ENCODE data around the gene ZNF236.
"Not testable (repeated sequence)": the region's sequence is repeated elsewhere in the genome, so short reads cannot be mapped to it uniquely, and the experiment has no call there.

ZNF236 gene

GRCh38 chr18:76943542-76944339 is 121.4 kb downstream of the ZNF236 start:
- no peak for DNase-seq (ENCODE audit: low read depth in 1 of 2, low spot score in 1 of 2)

DNA sequence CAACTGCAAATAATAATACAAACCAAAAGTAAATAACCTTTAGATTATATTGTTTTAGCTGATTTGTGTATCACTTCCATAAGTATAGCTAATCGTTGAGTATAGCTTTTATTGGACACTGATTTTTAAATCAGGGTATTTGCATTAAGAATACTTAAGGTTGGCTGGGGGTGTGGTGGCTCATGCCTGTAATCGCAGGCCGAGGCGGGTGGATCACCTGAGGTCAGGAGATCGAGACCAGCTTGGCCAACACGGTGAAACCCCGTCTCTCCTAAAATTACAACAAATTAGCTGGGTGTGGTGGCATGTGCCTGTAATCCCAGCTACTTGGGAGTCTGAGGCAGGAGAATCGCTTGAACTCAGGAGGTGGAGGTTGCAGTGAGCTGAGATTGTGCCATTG is 122.0 kb downstream of the ZNF236 start:
- not testable (repeated sequence) for DNase-seq (ENCODE audit: low read depth in 1 of 2, low spot score in 1 of 2)

GRCh38 chr18:76948345-76948744 is 126.0 kb downstream of the ZNF236 start:
- no peak for DNase-seq (ENCODE audit: low read depth in 1 of 2, low spot score in 1 of 2)

DNA sequence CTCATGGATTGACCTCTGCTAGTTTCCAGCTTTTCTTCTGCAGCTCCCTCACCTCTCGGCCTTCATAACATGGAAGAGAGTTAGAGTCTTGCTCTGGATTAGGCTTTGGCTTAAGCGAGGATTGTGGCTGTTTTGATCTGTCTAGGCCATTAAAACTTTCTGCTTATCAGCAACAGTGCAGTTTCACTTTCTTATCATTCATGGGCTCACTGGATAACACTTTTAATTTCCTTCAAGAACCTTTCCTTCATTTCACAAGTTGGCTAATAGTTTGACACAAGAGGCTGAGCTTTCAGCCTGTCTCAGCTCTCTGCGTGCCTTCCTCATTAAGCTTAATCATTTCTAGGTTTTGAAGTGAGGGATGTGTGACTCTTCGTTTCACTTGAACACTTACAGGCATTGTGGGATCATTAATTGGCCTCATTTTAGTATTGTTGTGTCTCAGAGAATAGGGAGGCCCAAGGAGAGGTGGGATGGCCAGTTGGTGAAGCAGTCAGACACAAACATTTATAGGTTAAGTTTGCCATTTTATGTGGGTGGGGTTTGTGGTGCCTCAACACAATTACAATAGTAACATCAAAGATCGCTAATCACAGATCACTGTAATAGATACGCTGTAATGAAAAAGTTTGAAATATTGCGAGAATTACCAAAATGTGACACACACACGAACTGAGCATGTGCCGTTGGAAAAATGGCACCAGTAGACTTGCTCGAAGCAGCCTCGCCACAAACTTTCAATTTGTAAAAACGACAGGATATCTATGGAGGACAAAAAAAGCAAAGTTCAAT is 129.3 kb downstream of the ZNF236 start:
- no peak for DNase-seq (ENCODE audit: low read depth in 1 of 2, low spot score in 1 of 2)

GRCh38 chr18:76952747-76953146 is 130.4 kb downstream of the ZNF236 start:
- no peak for DNase-seq (ENCODE audit: low read depth in 1 of 2, low spot score in 1 of 2)

GRCh38 chr18:76953156-76953555 is 130.8 kb downstream of the ZNF236 start:
- no peak for DNase-seq (ENCODE audit: low read depth in 1 of 2, low spot score in 1 of 2)

DNA sequence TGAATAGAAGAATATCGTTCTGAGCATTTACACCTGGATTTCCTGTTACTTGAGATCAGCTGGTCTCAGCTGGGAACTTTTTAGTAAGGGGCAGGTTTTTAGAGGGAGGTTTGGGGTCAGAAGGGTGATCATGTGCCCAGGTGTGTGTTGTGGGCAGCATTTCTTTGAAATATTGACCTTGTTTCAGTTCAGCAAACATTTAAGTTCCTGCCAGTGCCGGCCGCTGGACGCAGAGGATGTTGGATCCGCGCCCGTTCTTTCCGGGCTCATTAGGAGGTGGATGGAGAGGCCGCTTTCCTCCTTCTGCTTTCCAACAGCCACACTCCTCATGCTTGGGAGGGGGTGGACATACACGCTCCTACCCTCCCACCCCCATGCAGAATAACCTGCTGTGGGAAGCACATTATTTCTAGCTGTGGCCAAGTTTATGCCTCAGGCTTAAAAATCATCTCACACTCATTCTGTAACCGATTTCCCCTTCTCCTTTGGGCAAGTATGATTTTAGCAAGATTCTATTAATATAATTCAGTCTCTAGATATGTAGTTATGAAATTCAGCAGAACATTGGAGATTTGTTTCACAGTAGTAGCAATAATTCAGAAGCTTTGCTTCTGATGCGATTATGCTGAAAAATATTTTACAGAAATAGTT is 131.4 kb downstream of the ZNF236 start:
- no peak for DNase-seq (ENCODE audit: low read depth in 1 of 2, low spot score in 1 of 2)

DNA sequence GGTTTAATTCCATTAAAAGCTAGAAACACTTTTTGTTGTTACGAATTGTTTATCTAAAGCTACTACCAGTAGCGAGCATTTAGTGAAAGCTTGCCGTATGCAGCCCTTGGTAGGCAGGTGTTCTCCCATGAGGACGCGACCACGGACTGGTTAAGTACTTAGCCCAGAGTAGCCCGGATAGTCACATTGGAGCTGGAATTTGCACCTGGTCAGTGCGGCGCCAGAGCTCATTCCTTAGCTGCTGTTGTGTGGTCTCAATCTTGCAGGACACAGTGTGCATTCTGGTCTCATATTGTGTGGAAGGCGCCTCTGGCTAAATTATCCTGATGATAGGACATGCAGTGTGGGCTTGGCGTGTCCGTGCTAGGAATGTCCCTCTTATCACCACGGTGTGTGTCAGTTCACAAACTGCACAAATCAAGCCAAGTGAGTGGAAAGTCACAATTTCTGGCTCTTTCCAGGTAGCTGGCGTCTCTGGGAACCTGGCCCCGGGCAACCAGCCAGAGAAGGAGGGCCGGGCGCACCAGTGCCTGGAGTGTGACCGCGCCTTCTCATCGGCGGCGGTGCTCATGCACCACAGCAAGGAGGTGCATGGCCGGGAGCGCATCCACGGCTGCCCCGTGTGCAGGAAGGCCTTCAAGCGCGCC is 133.3 kb downstream of the ZNF236 start:
- no peak for DNase-seq (ENCODE audit: low read depth in 1 of 2, low spot score in 1 of 2)

GRCh38 chr18:76956648-76957047 is 134.3 kb downstream of the ZNF236 start:
- no peak for DNase-seq (ENCODE audit: low read depth in 1 of 2, low spot score in 1 of 2)

DNA sequence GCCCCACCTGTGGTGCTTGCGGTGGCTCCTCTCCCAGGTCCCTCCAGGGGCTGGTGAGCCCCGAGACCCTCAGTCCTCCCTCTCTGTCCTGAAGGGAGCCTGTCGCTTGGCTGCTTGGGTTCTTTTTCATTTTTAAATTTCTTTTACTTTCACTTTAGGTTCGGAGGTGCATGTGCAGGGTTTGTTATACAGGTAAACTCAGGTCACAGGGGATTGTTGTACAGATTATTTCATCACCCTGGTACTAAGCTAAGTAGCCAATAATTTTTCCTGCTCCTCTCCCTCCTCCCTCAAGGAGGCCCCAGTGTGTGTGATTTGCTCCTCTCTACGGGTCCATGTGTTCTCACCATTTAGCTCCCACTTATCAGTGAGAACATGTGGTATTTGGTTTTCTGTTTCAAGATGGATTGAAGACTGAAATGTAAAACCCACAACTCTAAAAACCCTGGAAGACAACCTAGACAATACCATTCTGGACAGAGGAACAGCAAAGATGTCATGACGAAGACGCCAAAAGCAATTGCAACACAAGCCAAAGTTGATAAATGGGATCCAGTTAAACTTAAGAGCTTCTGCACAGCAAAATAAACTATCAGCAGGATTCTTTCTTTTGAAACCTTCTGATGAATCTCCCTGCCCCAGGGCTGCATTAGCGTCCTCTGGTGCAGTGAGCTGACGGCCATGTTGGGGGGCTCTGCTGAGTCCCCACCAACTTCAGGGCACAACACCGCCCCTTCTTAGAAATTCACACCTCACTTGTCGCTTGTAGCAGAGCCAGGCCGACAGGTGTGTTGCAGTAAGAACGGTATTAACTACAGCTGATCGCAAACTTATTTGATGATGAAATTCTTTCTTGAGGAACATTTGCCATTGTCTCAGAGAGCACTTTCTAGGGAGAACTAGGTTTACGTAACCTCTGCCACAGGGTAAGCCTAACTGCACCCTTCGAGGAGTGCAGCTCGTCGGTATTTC is 135.3 kb downstream of the ZNF236 start:
- no peak for DNase-seq (ENCODE audit: low read depth in 1 of 2, low spot score in 1 of 2)

- DNase-seq (ENCODE audit: low read depth in 1 of 2, low spot score in 1 of 2): no peak
Observed at GRCh38 chr18:76958692-76959341, 136.5 kb downstream of the ZNF236 start.

GRCh38 chr18:76959605-76960004 is 137.2 kb downstream of the ZNF236 start:
- no peak for DNase-seq (ENCODE audit: low read depth in 1 of 2, low spot score in 1 of 2)

- no peak for DNase-seq (ENCODE audit: low read depth in 1 of 2, low spot score in 1 of 2)
Observed at GRCh38 chr18:76960528-76961035, 138.2 kb downstream of the ZNF236 start.

DNA sequence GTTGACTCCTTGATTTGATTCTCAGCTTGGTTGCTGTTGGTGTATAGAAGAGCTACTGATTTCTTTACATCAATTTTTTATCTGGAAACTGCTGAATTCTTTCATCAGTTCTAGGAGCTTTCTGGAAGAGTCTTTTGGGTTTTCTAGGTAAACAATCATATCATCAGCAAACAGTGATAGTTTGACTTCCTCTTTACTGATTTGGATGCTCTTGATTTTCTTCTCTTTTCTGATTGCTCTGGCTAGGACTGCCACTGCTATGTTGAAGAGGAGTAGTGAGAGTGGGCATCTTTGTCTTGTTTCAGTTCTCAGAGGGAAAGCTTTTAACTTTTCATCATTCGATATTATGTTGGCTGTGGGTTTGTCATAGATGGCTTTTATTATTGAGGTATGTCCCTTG is 140.5 kb downstream of the ZNF236 start:
- no peak for DNase-seq (ENCODE audit: low read depth in 1 of 2, low spot score in 1 of 2)

DNA sequence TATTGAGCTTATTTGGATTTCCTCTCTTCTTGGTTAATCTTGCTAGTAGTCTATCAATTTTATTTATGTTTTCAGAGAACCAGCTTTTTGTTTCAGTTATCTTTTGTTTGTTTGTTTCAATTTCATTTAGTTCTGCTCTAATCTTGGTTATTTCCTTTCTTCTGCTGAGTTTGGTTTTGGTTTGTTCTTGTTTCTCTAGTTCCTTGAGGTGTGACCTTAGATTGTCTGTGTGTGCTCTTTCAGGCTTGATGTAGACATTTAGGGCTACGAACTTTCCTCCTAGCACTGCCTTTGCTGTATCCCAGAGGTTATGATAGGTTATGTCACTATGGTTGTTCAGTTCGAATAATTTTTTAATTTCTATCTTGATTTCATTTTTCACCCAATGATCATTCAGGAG is 141.6 kb downstream of the ZNF236 start:
- DNase-seq (ENCODE audit: low read depth in 1 of 2, low spot score in 1 of 2): no peak

GRCh38 chr18:76965555-76966151 is 143.3 kb downstream of the ZNF236 start:
- not testable (repeated sequence) for DNase-seq (ENCODE audit: low read depth in 1 of 2, low spot score in 1 of 2)

GRCh38 chr18:76967299-76967698 is 144.9 kb downstream of the ZNF236 start:
- DNase-seq (ENCODE audit: low read depth in 1 of 2, low spot score in 1 of 2): not testable (repeated sequence)

- DNase-seq (ENCODE audit: low read depth in 1 of 2, low spot score in 1 of 2): no peak
Observed at GRCh38 chr18:76967721-76968472, 145.5 kb downstream of the ZNF236 start.
